Measurements from ENCODE around the gene ZBED2. TPM values are rescaled to one million over a fixed set of nuclear protein-coding genes. Genes with fewer than 3 reads are reported as not detected.

Gene ZBED2
- not detected in 2 replicates for polyA plus RNA-seq

GRCh38 chr3:111595232-111595631 is at the start of gene ZBED2:
Gene ZBED2, minus strand, starts transcription at chr3:111595346. Its CDS starts 1,145 bp downstream, at chr3:111594201.

Other genes starting within 250 kb of the ZBED2 start
- not detected in 2 replicates for gene CD96, start 53.1 kb downstream of the ZBED2 start, polyA plus RNA-seq
- gene PLCXD2, start 79.3 kb upstream of the ZBED2 start, polyA plus RNA-seq = 7.3 and 14.8 TPM in 2 replicates

Measured in Purkinje cell (primary cell).